NCI-H2171 treated with DMSO at 0.1 percent for 48 hours (cell line): ENCODE measurements around the gene NTMT1.

Experiments
- DNase-seq: peaks from one replicate; lab custom pipeline; 2025; lab: John Stamatoyannopoulos, UW

Gene NTMT1

DNA sequence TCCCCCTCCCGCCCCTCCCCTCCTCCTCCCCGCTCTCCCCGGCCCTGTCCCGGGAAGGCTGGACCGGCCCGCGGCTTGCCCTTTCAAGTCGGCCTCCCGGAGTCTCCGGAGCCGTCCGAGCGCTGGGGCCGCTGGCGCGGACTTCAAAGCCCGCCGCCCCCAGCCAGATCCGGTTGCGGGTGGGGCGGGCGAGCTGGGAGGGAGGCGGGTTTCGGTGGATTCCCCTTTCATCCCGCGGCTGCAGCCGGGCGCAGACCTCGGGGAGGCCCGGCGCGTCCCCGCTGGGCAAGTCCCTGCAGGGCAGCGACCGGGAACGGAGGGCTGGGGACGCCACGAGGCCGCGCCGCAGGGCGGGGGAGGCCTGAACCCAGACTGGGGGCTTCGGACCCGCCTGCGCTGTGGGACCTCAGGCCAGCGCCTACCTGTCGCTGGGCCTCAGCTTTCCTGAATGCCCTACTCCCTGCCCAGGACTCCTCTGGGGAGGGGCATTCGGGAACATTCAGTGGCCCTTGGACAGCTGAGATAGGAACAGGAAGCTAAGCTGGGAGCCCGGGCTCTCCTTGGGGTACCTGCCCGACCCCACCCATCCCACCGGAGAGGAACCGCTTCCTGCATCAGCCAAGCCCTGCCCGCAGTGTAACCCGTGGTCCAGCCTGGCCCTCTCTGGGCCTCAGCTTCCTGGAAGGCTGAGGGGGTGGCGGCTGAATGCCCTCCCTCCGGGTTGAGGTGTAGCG, 28.4 kb upstream of the NTMT1 start:
- no peak for DNase-seq

DNA sequence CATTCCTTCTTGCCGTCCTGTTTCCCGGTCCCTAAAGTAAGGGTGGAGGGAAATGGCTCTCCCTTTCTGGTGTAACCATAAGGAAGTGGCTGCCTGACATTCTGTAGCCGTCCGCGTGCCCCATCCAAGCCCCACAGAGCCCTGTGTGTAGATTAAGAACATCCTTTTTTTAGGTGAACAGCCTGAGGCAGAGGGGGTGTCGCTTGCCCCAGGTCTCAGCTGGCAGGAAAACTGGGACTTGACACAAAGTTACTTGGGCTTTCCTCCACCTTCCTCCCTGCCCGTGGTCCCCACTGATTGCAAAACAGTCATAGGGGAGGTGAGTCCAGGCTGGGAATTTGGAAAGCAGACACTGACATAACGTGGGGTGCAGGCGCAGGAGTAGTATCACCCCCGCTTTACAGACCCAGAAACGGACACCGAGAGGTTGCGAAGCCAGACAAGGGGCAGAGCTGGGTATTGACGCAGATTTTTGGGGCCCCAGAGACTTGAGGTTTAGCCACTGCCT, 27.8 kb upstream of the NTMT1 start:
- no peak for DNase-seq

DNA sequence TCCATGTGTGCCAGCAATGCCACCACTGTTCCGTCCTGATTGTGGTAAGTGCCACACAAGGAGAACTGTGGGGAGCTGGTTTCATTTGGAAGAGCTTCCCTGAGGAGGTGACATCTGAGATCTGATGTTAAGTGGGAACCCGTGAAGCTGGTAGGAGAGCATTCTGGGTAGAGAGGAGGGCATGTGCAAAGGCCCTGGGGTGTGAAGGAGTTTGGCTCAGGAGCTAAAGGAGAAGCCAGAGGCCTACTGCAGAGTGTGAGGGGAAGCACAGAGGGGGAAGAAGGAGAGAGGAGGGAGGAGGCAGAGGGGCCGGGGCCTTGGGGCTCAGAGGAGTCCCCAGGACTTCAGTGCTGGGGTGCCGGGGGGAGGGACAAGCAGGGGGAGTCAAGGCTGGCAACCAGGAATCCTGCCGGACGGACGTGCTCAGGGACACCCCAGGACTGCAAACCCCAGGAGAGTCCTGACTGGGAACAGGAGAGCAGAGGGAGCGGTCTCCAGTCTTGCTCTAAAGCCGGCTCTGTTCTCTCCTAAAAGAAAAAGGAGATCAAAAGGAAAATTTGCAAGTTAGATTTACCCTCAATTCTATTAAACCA, 24.8 kb upstream of the NTMT1 start:
- no peak for DNase-seq

DNA sequence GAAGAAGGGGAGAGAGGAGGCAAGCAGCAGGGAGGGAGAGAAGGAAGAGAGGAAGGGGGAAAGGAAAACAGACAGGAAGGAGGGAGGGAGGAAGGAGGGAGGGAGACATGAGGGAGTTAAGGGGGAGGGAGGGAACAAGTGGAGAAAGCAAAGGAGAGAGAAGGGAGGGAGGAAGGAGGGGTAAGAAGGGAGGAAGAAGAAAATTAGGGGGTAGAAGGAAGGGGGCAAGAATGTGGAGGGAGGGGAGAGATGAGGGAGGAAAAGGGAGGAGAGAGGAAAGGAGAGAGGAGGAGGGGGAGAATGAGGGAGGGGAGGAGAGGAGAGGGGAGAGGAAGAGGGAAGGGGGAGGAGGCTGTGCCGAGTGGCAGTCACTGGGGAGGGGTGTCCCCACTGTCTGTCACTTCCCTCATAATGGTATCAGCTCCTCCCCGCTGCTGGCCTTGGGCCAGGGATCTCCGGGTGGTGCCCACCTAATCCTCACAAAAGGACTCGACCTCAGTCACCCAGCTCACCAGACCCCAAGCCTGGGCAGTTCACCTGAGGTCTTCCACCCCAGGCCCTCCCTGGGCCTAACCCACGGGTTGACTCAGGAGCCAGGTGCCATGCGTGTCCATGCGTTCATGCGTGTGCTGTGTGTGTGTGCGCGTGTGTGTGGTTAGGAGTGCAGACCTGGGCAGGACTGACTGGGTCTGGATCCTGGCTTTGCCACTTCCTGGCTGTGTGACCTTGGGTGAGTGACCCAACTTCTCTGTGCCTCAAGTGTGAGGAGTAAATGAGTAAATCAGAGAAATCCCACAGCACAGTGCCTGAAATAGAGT, 23.2 kb upstream of the NTMT1 start:
- DNase-seq = peak; percentile 22

DNA sequence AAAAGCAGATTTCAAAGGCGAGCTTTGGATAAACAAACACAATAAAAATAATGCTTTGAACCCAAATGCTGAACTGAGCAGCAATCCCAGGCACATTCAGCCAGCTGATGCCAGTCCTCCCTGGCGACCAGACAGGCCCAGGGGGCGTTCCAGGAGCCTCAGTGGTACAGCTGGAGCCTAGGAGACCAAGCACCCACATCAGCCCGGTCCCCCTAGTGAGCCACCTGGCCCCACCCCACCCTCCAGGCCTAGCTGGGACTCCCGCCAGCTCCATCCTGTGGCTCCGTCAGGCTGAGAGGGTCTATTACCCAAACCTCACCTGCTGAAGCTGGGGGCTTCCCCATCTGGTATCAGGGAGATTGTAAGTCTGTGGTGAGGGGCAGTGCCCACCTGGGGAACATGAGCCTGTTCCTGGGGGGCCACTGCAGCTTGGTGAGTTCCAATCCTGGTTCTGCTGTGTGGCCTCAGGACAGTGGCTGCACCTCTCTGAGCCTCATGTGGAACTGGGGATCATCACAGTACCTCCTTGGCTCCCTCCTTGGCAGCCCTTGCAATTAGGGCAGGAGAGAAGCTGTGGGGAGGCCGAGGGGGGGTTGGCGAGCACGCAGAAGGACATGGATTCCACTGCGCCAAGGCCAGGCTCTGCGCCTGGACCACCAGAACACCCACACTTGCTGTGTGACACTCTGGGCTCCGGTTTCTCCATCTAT, 21.8 kb upstream of the NTMT1 start:
- peak; percentile 43 for DNase-seq

DNA sequence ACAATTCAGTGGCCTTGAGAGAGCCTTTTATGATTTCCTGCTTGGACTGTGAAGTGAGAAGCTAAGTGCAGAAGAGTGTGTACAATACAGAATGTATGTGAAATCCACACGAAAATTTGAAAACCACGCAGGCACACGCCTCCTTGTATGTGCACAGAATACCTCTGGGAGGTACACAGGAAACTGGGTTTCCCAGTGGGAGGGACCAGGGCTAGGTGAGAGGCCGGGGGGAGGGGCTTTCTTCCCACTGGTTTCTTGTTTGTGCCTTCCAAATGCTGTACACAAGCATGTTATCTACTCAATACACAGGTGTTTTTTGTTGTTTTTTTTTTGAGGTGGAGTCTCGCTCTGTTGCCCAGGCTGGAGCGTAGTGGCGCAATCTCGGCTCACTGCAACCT, 21.2 kb upstream of the NTMT1 start:
- peak; percentile 26 for DNase-seq

DNA sequence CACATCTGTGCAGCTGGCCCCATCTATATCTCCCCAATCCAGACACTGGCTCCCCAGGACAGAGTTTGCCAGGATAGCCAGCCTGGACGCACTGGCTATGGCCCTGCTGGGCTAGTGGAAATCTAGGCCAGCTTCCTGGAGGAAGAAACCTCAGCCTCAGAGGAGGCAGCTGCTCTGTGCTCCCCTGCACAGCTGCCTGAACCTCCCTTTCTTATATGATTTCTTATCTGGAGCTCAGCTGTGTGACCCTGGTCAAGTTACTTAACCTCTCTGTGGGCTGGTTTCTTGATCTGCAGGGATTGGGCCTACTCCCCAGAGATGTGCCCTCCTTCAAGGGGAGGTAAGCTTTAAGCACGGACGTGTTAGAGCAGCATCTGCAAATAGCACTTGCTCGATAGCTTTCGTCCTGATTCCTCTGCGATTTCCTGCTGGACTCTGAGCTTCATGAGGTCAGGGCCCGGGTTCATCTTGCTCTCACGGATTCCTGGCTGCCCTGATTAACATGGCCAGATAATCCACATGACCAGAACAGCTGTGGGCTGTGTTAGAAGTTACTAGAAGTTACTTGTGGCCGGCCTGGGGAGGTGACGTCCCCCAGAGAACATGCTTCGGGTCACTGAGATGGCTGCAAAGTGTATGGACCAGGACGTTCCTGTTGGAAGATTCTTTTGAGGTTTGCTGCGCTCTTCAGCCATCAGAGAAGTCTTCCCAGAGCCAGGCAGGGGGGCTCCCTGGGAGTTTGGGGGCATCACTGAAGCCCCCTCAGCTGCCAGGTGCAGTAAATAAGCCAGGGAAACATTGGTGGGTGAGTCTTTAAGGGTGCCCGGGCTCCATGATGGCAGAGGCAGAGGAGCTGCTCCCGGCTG, 19.6 kb upstream of the NTMT1 start:
- DNase-seq = no peak

DNA sequence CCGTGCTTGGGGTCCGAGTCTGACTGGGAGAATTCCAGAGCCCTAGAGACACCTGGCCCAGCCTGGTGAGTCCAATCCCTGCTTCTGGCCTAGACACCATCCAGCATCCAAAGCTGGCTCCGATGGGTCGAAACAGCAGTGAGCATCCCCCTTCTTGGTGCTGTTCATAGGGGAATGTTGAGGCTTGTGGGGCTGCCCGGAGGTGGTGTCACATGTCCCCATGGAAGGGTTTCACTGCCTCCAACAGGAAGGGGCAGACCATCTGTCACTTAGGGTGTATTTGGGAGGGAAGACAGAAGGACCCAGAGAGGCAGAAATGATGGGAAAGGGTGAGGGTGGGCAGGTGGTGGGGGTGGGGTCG, 19.0 kb upstream of the NTMT1 start:
- DNase-seq = no peak

DNA sequence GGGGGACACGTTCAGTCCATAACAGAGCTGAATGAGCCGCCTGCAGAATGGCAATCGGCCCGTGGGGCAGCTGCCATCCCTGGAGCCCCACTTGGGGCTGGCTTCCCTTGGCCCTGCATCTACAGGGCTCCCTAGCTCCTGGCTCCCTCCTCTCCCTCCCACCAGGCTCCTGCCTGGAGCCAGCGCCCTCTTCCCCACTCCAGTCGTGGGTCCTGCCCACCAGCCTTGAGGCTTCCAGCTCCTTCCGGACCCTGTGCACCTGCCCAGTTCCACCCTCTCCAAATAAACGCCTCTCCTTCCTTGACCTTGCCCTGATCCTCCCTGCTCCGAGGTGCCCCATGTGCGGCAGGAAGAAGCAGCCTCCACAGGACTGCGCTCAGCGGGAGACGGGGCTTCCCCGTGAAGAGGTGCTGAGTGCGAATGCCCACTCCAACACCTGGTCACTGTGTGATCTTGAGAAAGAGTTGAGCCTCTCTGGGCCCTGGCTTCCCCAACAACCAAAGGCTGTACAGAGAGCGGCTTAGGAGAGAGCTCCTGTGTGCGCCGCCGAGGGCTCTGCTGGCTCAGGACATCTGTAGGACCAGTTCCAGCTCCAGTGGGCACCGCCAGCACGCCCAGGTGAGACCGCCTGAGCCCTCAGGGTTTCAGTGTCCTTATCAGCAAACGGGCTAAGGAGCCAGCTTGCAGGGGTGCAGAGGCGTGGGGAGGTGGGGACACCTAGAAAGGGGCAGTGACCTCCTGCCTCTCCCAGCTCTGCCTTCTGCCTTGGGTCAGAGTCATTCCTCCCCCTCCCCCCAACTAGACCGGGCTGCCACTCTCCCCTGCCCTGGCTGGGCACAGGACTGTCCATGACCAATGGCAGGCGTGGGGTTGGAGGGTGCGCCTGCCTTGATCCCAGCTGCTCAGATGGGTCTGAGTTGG, 17.1 kb upstream of the NTMT1 start:
- no peak for DNase-seq

DNA sequence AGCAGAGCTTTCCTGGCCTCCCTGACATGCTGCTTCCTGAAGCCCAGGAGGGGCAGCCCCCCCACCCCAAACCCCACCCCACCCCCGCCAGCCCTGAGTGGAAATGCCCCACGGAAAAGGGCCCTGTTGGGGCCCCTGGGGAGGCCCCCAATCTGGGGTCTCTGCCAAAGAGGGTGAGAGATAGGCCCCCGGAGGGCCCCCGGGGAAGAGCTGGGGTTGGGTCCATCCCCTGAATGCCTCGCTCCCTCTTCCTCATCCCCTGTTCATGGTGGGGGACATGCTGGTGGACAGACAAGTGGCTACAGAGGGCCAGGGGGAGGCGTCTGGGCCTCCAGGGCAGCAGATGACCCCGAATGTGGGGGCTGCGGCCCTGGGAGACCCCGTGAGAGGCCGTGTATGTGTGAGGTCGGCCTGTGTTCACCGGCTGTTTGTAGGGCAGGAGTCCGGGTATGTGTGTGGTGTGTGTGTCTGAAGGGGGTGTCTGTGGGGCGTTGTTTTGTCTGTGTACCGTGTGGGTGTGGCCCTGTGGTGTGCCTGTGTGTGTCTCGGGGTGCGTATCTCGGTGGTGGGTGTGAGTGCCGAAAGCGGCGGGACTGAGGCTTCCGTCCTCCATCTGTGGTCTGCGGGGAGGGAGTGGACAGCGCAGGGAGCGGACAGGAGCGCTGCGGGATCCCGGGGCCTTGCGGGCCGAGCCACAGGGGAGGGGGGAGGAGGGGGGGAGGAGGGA, 16.3 kb upstream of the NTMT1 start:
- no peak for DNase-seq

DNA sequence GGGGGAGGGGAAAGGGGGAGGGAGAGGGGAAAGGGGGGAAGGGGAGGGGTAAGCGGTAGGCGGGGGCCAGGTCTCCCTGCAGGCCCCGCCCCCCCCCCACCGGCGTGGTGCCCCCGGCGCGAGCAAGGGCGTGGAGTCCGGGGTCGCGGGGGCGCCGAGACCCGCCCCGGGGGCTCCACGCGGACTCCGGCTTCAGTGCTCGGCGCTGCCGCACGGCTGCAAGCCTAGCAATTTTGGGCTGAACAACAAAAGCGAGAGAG, 15.8 kb upstream of the NTMT1 start:
- DNase-seq = no peak

DNA sequence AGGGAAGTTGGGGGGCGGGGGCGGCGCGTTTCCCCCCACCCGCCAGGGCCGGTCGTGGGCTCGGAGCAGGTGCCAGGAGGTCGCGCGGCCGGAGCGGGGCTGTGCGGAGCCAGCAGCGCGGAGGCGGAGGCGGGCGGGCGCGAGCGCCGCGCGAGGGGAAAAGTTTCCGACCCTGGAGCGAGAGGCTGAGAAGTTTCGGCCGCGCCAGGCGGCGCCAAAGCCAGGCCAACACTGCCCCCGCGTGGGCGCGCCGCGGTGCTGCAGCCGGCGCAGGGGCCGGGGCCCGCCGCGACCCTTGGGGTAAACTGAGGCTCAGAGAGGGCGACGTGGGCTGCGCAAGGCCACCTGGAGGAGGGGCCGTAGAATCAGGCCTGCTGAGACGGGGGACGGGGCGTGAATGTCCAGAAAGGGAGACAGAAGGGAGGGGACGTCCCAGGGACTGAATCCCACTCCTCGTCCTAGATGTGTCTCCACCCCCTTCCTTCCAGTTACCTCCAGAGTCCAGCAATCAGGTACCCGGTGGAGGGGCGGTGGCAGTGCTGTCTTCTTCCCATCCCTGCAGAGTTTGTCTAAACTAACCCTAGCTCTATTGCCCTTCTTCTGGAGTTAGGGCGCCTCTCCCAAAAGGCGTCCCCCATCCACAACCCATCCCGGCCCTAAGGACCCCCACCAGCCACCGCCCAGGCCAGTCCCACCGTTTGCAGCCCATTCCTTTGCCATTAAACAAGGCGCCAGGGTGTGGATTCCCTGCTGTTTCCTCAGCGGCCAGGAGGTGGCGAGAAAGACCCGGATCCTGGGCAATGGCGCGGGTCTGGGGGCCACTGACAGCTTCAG, 15.3 kb upstream of the NTMT1 start:
- DNase-seq = peak; percentile 67

DNA sequence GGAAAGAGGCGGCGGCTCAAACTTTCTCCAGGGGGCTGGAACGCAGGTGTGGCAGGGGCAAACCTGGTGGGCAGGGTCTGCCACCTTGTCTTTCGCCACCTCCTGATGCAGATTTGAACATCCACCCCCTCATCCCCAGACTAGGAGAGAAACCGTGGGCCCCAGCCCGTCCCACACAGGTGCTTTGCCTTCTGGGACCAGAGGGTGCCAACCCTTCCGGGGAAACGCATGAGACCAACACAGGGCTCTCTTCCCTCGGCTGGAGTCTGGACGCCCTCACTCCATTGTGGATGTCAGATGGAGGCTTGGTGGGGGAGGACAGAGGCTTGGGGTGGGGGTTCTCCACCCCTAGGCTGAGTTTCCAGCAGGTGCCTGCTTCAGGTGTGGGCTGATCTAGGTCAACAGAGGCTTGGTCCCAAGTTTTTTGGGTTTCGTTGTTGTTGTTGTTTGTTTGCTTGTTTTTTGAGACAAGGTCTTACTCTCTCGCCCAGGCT, 14.6 kb upstream of the NTMT1 start:
- DNase-seq = no peak

DNA sequence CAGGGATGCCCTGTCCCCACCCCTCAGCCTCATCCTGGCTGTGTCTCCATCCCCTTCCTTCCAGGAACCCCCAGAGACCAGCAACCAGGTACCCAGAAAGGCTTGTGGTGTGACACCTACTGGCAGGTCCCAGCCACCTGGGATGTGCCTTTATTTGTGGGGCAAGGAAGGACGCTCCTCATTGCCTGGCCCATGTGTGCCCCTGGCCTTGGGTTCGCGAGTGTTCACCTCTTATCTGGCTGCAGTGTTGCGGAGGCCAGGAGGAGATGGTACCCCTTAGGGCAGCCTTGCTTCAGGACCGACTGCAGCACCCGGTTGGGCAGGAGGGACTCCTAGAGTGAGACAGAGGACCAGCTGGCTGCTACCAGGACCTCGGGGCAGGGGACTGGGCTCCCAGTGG, 13.8 kb upstream of the NTMT1 start:
- no peak for DNase-seq

DNA sequence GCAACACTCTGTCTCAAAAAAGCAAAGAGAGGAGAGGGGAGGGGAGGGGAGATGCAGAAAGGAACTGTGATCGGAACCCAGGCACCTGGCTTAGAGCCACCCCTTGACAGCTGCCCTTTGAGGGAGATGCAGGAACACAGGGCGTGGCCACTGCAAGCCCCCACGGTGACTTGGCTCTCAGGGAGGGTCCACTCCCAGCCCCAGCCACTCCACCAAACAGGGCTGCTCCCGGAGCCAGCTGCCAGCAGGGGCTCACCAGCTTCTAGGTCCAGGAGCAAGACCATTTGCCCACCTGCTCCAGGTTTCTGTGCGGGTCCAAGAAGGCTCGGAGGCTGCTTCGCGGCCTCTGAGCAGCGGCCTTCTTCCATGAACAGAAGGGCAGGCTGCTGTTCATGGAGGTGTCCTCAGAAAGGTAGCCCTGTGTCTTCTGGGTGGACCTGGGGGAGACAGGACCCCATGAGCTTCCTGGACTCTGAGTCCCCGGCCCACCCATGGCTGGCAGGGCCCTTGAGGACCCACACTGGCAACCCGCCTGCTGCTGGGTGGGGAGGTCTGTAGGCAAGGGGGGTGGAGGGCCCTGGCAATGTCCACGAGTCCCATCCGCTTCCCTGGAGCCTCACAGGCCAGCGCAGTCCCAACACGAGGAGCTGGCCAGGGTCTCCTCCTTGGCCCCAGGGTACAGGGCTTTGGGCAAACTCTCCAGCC, 13.0 kb upstream of the NTMT1 start:
- DNase-seq = no peak

DNA sequence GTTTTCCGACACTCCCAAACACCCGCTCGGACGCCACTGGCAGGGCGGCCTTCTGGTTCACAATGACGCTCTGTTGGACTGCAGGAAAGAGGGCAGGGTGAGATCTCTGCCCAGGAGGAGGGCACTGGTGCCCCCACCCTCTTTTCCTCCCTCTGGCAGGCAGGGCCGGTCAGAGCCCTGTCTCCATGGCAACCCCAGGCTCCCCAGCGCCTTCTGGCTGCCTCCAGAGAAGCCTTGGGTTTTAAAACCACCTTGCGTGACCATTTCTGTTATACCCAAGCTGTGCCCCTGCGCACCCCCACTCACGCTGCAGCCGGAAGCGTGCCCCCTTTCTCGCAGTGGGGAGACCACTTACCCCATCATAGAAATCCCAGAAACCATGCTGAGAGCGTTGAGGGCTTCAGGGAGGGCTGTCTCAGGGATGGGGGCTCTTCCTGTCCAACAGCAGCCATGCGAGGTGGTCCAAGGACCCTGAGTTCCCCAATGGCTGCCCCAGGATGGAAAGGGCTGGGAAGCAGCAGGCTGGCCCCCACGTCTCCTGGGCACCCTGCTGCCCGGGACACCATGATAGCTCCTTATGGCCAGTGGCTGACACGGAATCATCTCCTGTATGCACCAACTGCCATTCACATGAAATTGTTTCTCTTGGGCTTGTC, 12.3 kb upstream of the NTMT1 start:
- no peak for DNase-seq

DNA sequence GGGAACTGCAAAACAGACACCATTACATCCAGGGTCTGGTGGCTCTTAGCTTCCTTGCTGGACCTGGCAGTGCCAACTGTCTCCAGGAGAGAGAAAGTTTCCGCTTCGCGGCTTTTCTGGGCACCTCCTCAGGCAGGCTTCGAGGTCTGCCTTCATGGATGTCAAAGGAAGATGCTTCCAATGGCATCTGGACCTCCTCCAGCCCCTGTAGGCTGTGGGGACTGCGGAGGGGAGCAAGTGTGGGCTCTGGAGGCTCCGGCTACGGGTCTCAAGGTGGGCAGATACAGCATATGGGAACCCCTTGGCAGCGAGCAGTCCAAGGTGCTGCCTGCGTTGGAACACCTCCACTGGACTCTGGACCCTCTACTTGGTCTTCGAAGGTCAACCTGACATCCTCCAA, 11.0 kb upstream of the NTMT1 start:
- no peak for DNase-seq
